Measurements from ENCODE around the gene FERMT3.
"Not testable (repeated sequence)": the region's sequence is repeated elsewhere in the genome, so short reads cannot be mapped to it uniquely, and the experiment has no call there.

Gene FERMT3

GRCh38 chr11:64241491-64242374 is 35.2 kb downstream of the FERMT3 start:
- Mint-ChIP-seq H3K27ac (peak overlapping the region; percentile 93), H3K4me1 (peaks cover 38% of the 10 kb centered on the region), H3K36me3 (ENCODE audit: low read depth) (peaks cover 21% of the 10 kb centered on the region), H3K27me3 (no peaks in the 10 kb centered on the region), H3K4me3 (peak overlapping the region; percentile 87), H3K9me3 (no peaks in the 10 kb centered on the region)
- ATAC-seq (peak; percentile 64), DNase-seq (peak; percentile 48)

DNA sequence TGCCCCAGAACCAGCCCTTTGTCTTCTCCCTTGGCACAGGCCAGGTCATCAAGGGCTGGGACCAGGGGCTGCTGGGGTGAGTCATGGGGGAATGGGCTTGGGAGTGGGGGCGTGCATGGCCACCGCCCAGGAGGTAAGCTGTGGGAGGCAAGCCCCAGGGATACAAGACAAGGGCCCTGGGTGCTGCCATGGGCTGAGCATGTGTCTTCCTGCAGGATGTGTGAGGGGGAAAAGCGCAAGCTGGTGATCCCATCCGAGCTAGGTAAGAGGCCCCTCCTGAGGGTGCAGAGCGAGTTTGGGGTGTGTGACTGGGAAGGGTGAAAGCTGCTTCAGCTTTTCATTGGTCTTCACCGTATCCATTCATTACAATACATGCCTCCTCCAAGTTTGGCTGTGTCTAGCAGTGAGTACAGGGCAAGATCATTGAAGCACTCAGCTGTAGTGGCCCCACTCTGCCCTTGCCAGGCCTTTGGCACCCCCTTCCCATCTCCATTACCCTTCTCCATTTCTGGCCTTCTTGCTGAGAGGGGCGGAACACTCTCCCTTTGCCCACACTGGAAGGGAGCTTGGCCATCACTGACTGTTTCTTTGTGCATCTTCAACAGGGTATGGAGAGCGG is 36.8 kb downstream of the FERMT3 start:
- no peaks in the 10 kb centered on the region for H3K9me3 Mint-ChIP-seq

GRCh38 chr11:64244107-64244506 is 37.6 kb downstream of the FERMT3 start:
- peak overlapping the region; percentile 87 for H3K4me3 Mint-ChIP-seq
- no peaks in the 10 kb centered on the region for H3K9me3 Mint-ChIP-seq
- H3K36me3 Mint-ChIP-seq (ENCODE audit: low read depth): peaks cover 14% of the 10 kb centered on the region
- DNase-seq (no peak), ATAC-seq (no peak)
- peaks cover 41% of the 10 kb centered on the region for H3K4me1 Mint-ChIP-seq
- H3K27ac Mint-ChIP-seq: peak overlapping the region; percentile 22
- no peaks in the 10 kb centered on the region for H3K27me3 Mint-ChIP-seq

More for the DNA sequence above, 36.8 kb downstream of the FERMT3 start:
- Mint-ChIP-seq H3K27ac (peak overlapping the region; percentile 86), H3K27me3 (no peaks in the 10 kb centered on the region), H3K4me3 (peak overlapping the region; percentile 87), H3K36me3 (ENCODE audit: low read depth) (peaks cover 14% of the 10 kb centered on the region), H3K4me1 (peaks cover 45% of the 10 kb centered on the region)
- DNase-seq (no peak), ATAC-seq (no peak)

DNA sequence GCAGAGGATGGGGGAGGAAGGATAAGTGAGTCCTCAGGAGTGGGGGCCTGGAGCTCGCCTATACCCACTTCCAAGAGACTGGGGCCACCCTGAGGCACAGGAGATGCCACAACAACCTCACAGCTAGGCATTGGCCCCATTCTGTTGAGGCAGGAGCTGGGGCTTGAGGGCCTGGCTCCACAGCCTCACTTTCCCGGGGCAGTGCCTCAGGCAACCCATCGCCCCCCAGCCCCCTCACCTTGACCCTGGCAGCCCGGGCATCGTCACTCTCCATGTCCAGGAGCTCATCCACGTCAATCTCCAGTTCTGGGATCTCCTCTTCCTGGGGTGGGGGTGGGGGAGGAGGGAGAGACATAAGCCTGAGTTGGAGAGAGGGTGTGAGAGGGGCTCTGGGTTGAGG is 38.4 kb downstream of the FERMT3 start:
- H3K4me3 Mint-ChIP-seq: peak overlapping the region; percentile 92
- no peaks in the 10 kb centered on the region for H3K9me3 Mint-ChIP-seq
- no peak for DNase-seq
- ATAC-seq: no peak
- peak overlapping the region; percentile 96 for H3K27ac Mint-ChIP-seq
- peaks cover 37% of the 10 kb centered on the region for H3K4me1 Mint-ChIP-seq
- no peaks in the 10 kb centered on the region for H3K27me3 Mint-ChIP-seq
- peaks cover 14% of the 10 kb centered on the region for H3K36me3 Mint-ChIP-seq (ENCODE audit: low read depth)

GRCh38 chr11:64245401-64245796 is 38.9 kb downstream of the FERMT3 start:
- Mint-ChIP-seq H3K36me3 (ENCODE audit: low read depth) (peaks cover 14% of the 10 kb centered on the region), H3K4me1 (peaks cover 35% of the 10 kb centered on the region), H3K27ac (peak overlapping the region; percentile 96), H3K27me3 (no peaks in the 10 kb centered on the region), H3K9me3 (no peaks in the 10 kb centered on the region), H3K4me3 (peak overlapping the region; percentile 92)
- ATAC-seq: no peak
- DNase-seq: no peak

DNA sequence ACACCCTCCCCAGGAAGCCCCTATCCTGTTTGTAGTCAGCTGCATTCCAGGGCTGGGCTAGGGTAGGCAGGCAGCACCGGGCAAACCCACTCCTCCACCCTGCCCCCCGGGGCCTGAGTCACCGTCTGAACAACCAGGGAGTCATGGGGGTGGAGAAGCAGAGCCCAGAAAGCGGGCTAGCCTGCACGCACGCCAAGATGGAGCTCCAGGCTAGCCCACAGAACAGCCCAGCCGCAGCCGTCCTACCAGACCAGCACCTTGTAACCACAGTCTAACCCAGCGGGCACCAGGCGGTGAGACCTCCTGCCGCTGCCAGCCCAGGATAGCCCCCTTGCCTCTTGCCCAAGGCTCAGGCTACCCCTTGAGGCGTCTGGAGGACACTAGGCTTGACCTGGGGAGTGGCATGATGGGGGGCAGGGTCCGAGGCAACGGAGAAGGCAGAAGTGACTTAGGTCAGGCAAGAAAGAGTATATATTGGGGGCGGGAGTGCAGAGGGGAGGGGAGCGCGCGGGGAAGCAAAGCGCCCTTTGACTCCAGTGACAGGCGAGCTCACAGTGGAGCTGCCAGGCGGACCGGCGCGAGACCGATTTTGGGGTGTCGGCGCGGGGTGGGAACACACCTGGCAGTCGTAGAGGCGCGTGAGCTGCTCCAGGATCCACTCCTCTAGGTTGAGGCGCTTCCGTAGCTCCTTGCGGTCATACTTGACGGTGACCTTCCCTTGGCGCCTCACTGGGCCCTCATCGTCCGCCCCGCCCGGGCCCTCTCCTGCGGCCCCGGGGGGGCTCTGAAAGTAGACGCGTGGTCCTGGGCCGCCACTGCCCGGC is 39.5 kb downstream of the FERMT3 start:
- peak overlapping the region; percentile 96 for H3K27ac Mint-ChIP-seq
- H3K4me3 Mint-ChIP-seq: peak overlapping the region; percentile 92
- ATAC-seq: peak; percentile 29

DNA sequence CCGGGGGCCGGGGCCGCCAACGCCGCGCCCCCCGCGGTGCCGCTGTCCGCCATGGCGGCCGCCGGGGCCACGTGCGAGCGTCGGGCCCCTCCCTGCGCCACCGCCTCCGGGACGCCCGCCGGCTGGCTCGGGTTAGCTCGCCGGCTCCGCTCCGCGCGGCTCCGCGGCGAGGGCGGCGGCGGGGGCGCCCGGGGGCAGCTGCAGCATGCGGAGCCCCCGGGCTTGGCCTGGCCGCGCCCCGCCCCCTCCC is 40.0 kb downstream of the FERMT3 start:
- Mint-ChIP-seq H3K4me1 (peaks cover 34% of the 10 kb centered on the region), H3K36me3 (ENCODE audit: low read depth) (peaks cover 14% of the 10 kb centered on the region), H3K4me3 (peak overlapping the region; percentile 83)
- not testable (repeated sequence) for ATAC-seq, H3K27me3 Mint-ChIP-seq, DNase-seq, H3K27ac Mint-ChIP-seq, H3K9me3 Mint-ChIP-seq

More for the DNA sequence above, 39.5 kb downstream of the FERMT3 start:
- Mint-ChIP-seq H3K4me1 (peaks cover 34% of the 10 kb centered on the region), H3K9me3 (no peaks in the 10 kb centered on the region), H3K27me3 (no peaks in the 10 kb centered on the region), H3K36me3 (ENCODE audit: low read depth) (peaks cover 14% of the 10 kb centered on the region)
- DNase-seq: peak; percentile 80

- Mint-ChIP-seq H3K27ac (peak within 1 kb of the TSS; percentile 96), H3K4me1 (peaks cover 38% of the 10 kb centered on the region), H3K36me3 (ENCODE audit: low read depth) (peaks cover 14% of the 10 kb centered on the region), H3K9me3 (no peaks in the 10 kb centered on the region), H3K4me3 (peak within 1 kb of the TSS; percentile 92), H3K27me3 (no peaks in the 10 kb centered on the region)
- ATAC-seq (peak; percentile 43), DNase-seq (peak; percentile 87)
Observed at GRCh38 chr11:64246871-64247728, 40.6 kb downstream of the FERMT3 start, which contains the start of gene PPP1R14B. TSS of gene PPP1R14B (minus strand) at chr11:64246943. CDS start at chr11:64246673, 270 bp downstream.

GRCh38 chr11:64247729-64248531 is 41.4 kb downstream of the FERMT3 start:
- peak overlapping the region; percentile 71 for H3K27ac Mint-ChIP-seq
- peak overlapping the region; percentile 83 for H3K4me3 Mint-ChIP-seq
- H3K36me3 Mint-ChIP-seq (ENCODE audit: low read depth): peaks cover 10% of the 10 kb centered on the region
- peaks cover 35% of the 10 kb centered on the region for H3K4me1 Mint-ChIP-seq
- no peak for ATAC-seq
- DNase-seq: no peak
- no peaks in the 10 kb centered on the region for H3K9me3 Mint-ChIP-seq
- H3K27me3 Mint-ChIP-seq: no peaks in the 10 kb centered on the region

DNA sequence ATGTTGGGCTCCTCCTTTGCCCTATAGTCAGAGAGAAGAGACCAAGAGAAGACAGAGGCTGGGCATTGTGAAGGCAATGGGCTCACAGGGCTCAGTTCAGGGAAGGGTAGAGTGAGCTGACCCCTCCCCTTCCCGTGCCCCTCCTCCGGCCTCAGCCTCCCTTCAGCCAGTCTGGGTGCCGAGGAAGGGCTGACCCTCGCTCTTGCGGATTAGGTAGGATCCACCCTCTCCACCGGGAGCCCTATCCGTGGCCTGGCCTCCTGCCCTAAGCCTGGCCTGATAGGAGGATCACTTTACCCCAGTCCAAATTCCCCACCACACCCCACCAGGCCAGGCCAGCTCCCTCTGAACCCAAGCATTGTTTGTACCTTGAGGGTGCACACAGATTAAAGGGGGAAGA is 42.1 kb downstream of the FERMT3 start:
- peaks cover 5% of the 10 kb centered on the region for H3K36me3 Mint-ChIP-seq (ENCODE audit: low read depth)
- peaks cover 29% of the 10 kb centered on the region for H3K4me1 Mint-ChIP-seq
- no peak overlapping the region for H3K4me3 Mint-ChIP-seq
- ATAC-seq (no peak), DNase-seq (no peak)
- H3K27ac Mint-ChIP-seq: no peak overlapping the region
- H3K9me3 Mint-ChIP-seq: no peaks in the 10 kb centered on the region
- H3K27me3 Mint-ChIP-seq: no peaks in the 10 kb centered on the region

DNA sequence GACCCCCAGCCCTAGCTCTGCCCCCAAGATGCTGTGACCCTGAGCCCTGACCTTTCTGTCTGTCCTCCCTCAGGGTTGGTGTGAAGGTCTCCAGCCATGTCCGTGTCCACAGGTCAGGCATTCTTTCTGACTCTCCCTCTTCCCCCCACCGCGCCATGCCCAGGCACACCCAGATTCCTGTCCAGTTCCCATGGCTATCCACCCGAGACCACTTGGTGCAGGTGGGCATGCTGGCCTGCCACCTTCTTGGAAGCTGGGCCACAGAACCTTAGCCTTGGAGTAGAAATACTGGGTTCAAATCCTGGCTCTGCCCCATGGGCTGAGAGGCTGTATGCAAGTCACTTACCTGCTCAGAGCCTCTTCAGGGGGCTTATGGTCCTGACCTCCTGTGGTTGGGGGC is 42.5 kb downstream of the FERMT3 start:
- DNase-seq: no peak
- ATAC-seq: no peak
- peaks cover 1% of the 10 kb centered on the region for H3K36me3 Mint-ChIP-seq (ENCODE audit: low read depth)
- H3K4me3 Mint-ChIP-seq: no peak overlapping the region
- no peak overlapping the region for H3K27ac Mint-ChIP-seq
- no peaks in the 10 kb centered on the region for H3K9me3 Mint-ChIP-seq
- peaks cover 25% of the 10 kb centered on the region for H3K4me1 Mint-ChIP-seq
- no peaks in the 10 kb centered on the region for H3K27me3 Mint-ChIP-seq

- no peak for ATAC-seq
- Mint-ChIP-seq H3K4me1 (peaks cover 22% of the 10 kb centered on the region), H3K9me3 (no peaks in the 10 kb centered on the region), H3K27me3 (no peaks in the 10 kb centered on the region), H3K36me3 (ENCODE audit: low read depth) (peaks cover 1% of the 10 kb centered on the region), H3K4me3 (no peak overlapping the region), H3K27ac (no peak overlapping the region)
- no peak for DNase-seq
Observed at GRCh38 chr11:64249563-64250414, 43.3 kb downstream of the FERMT3 start.

Measured in activated naive CD8-positive, alpha-beta T cell treated with anti-CD3 and anti-CD28 coated beads, Interleukin-2, amount 50 U/mL, for 24 hours (primary cell).